NCI-H146 treated with DMSO at 0.1 percent for 48 hours (cell line): ENCODE results near the gene TBC1D7.
"Not testable (repeated sequence)": the region's sequence is repeated elsewhere in the genome, so short reads cannot be mapped to it uniquely, and the experiment has no call there.

Experiments
- DNase-seq: peaks from one replicate; lab custom pipeline; 2025; ENCODE audit not compliant: unreplicated experiment; lab: John Stamatoyannopoulos, UW

TBC1D7 gene

GRCh38 chr6:13326031-13326586 is 2.2 kb downstream of the TBC1D7 start:
- not testable (repeated sequence) for DNase-seq

- no peak for DNase-seq
These were observed 8.3 kb downstream of the TBC1D7 start for GRCh38 chr6:13319891-13320564.

DNA sequence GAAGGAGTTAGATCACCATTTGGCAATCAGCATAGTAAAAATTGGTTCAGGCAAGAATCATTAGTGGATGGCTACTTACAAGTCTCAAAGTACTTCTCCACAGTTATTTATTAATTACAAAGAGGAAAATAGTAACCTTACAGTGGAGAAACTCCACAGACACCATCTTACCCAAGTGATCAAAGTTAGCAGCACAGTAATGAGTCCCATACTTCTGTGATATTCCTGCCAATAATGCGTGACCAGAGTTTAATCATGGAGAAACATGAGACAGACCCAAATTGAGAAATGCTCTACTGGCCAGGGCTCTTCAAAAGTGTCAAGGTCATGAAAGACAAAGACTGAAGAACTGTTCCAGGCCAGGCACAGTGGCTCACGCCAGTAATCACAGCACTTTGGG is 9.5 kb downstream of the TBC1D7 start:
- no peak for DNase-seq

GRCh38 chr6:13315896-13316295 is 12.4 kb downstream of the TBC1D7 start:
- DNase-seq, result no peak

DNA sequence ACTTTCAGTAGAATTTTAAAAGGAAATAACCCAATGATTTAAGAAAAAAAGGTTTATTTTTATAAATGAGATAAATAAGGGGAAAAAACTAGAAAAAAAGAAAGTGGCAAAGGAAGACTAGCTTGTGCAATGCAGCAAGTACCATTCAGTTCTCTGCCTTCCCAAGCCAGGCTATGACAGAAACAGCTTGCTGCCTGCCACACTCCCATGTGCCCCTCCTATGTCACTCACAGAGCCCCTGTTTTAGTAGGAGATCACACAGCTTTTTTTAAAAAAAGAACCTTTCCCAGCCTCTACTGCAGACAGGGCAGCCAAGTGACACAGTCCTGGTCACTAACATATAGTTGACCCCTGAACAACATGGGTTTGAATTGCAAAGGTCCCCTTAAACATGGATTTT is 13.5 kb downstream of the TBC1D7 start:
- no peak for DNase-seq

DNA sequence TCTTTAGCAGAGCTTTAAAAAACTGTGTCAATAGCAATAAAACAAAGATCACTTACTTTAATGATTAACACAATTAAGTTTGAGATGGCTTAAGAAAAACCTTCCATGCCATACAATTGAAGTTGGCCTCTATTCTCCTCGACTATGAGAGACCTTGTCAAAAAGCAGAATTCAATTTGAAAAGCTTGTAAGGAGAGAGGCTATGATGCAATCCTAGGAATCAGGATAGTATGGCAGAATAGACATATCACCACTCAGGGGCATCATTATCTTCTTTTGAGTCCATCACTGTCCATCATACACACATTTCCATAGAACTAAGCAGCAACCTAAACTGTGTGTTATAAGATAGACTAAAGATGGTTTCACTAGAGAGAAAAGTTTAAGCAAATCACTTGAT is 17.2 kb downstream of the TBC1D7 start:
- no peak for DNase-seq

GRCh38 chr6:13308332-13308731 is 20.0 kb downstream of the TBC1D7 start:
- no peak for DNase-seq

DNA sequence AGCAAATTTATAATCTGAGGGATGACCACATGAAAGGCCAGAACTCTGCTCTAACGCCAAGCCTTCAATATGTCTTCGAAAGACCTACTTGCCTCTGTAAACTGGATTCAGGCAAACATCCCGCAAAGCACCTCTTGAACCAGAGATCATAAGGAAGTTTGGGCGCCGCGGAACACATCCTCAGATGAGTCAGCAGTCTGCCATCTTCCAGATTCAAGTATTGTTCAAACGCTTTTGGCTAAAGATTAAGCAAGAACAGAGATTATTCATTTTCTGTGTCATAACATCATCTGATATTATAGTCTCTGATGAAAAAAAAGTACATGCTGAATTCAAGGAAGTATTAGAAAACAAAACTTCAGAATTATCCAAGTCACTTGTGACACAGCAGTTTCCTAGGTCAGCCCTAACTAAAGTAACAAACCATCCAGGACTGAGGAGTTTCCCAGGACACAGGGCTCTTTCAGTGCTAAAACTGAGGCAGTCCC is 20.8 kb downstream of the TBC1D7 start:
- DNase-seq, result no peak

DNA sequence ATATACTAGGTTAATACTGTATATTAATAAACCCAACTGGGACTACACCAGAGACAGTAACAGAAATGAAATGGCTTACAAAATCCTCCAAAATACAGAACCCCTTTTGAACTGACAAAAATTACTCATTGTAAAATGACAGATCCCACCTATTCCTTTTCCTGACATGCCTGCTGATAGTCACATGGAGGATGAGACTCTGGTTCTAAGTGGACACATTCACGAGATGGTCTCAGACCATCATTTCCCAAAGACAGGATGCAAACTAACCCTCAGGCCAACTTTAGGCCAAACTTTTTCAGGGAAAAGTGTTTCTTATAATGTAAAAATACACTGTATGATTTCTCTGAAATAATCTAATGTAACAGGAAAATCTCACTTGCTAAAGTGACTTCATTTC is 22.5 kb downstream of the TBC1D7 start:
- no peak for DNase-seq

DNA sequence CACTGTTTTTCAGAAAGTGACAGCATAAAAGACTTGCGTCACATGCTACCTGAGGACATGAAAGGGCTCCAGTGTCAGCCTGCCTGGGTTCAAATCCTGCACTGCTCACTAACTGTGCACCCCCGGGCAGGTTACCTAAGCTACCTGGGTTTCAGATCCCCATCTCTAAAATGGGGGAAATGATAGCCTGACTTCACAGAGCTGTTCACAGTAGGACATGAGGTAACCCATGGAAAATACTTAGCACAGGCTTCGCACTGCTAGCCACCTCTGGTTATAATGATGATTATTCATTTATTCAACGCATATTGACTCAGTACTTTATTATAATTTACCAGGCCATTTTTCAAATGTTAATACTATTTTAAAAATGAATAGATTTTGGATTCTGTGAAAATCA is 23.0 kb downstream of the TBC1D7 start:
- no peak for DNase-seq

GRCh38 chr6:13304580-13305260 is 23.6 kb downstream of the TBC1D7 start:
- no peak for DNase-seq

GRCh38 chr6:13304101-13304500 is 24.2 kb downstream of the TBC1D7 start:
- DNase-seq, result no peak

DNA sequence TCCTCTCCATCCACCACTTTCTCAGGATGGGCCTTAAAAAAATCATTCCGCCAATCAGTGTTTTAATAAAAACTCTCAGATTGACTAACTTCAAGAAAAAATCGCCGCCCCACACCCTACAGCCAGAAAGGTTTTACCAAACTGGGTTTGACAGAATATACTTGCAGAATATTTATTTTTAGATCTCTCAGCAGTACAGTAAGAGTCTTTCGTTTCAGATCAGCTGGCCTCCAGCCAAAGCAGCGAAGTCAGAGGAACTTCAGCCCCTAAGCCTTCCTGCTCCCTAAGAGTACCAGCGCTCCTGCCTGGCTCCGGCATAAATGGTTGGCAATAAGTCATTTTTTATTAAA is 24.7 kb downstream of the TBC1D7 start:
- no peak for DNase-seq

- DNase-seq, result no peak
These were observed 25.3 kb downstream of the TBC1D7 start for GRCh38 chr6:13302751-13303667.

GRCh38 chr6:13302291-13302690 is 26.0 kb downstream of the TBC1D7 start:
- no peak for DNase-seq

- no peak for DNase-seq
These were observed 27.4 kb downstream of the TBC1D7 start for GRCh38 chr6:13300643-13301590.

DNA sequence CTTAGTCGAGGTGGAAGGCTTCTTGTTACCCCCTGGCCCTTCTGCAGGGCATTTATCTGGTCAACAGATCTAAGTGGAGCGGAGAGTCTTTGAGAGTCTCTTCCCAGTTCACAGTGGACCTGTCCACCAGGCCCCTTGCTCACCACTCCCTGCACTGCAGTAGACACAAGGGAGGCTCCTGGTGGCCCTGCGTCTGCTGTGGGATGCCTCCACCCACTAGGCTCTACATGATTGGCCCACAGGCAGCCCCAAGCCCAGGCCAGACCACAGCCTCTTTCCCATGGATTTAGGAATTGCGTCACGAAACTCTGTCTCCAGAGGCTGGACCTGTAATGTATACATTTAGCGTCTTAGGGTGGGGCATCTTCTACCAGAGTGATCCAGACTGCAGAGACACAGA is 28.4 kb downstream of the TBC1D7 start:
- DNase-seq, result no peak

DNA sequence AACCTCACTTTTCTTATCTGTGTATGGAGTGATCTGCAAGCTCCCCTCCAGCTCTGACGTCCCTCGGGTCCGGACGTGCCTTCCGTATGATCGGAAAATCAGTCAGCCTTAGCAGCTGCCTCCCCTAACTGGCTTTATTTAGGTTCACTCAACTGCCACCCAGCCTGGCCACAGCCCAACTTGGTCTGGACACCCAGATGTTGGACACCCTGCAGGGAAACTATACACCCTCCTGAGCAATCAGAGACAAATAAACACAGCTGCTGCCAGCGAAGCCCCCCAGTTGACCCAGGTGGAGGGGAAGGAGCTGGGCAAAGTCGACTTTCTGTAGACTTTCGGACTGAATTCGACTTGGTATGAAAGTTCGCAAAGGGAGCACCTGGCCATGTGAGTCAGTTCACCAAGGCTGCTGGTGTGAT is 28.9 kb downstream of the TBC1D7 start:
- DNase-seq, result no peak

DNA sequence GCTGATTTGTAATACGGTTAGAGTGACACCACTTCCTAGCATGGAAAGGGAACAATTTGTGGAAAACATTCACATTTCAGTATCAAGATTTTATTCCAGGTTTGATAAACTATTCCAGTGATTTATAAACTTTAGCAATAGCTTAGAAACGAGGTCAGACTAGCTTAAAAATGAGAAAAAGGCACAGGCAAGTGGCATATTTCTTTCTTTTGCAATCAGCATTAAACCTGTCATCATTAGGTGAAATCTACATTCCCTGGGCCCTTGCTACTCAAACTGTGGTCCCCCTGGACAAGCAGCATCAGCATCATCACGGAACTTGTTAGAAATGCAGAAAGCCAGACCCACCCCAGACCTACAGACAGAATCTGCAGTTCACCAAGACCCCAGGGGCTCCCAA is 29.9 kb downstream of the TBC1D7 start:
- no peak for DNase-seq

DNA sequence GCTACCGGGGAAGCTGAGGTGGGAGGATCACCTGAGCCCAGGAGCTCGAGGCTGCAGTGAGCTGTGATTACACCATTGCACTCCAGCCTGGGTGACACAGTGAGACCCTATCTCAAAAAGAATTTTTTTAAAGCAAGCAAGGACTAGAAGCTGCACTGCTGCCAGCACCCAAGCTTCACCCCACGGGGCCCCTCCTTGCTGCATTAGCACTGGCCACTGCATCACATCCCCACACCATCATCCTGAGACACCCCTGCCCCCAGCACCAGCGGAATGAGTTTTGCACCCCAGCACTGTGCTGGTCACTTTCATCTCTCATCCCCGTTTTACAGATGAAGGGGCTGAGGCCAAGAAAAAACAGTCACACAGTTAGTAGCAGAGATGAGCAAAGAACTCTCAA is 30.9 kb downstream of the TBC1D7 start:
- DNase-seq, result no peak
